ENCODE measurements around the gene FDX1. TPM values are rescaled to one million over a fixed set of nuclear protein-coding genes. Genes with fewer than 3 reads are reported as not detected.

FDX1 gene
- total RNA-seq, 1 experiment from 2014 or later, result 14.5 TPM

GRCh38 chr11:110452720-110453119 is 23.0 kb downstream of the FDX1 start:
- in situ Hi-C loops (cut with HindIII; ENCODE audit: low pct_unique_long_range_greater_than_20kb, low sequenced_read_pairs), result no loop called here
- DNase-seq (ENCODE audit: low read depth), result no peak

DNA sequence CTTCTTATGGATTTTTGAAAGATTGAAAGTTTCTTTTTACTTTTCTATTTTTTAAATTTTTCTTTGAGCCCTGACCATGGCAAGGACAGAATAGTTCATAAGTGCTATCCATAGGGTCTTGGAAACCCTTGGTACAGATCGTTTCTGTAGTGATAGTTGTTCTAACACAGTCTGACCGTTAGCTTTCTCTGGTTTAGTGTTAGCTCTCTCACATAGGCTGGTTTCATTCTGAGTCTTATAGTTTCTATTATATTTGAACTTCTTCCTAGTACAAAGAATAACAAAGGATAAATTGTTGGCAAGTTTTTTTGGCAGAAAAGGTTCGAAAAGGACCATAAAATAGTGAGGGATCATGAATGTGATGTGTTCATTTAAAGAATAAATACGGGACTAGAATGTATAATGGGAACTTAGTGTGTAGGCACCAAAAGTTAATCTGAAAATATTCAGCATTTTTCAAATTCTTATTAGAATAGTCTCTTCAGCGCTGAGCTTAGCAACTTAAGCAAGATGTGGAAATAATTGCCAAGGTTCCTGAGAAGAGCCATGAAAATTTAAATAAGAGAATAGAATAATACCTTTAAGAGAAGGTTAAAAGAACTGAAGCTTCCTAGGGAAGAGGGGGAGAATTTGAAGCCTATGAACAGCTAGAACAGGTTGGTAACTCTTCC is 24.1 kb downstream of the FDX1 start:
- in situ Hi-C loops (cut with HindIII; ENCODE audit: low pct_unique_long_range_greater_than_20kb, low sequenced_read_pairs), result no loop called here
- DNase-seq (ENCODE audit: low read depth), result no peak

DNA sequence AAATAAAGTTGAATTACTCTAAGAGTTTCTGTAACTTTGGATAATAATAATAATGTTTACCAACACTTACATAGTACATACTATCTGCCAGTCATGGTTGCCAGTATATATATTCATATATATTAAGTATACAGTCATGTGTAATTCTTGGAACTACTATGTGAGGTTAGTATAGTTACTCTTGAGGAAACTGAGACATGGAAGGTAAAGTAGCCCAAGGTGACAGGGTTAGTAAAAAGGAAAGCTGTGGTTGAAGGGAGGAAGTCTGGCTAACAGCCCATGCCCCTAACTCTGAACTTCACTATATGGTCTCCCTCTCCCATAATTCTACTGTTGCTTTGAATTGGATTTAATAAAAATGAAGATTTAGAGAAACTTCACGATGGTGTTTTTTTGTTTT is 24.9 kb downstream of the FDX1 start:
- in situ Hi-C loops (cut with HindIII; ENCODE audit: low pct_unique_long_range_greater_than_20kb, low sequenced_read_pairs), result no loop called here

DNA sequence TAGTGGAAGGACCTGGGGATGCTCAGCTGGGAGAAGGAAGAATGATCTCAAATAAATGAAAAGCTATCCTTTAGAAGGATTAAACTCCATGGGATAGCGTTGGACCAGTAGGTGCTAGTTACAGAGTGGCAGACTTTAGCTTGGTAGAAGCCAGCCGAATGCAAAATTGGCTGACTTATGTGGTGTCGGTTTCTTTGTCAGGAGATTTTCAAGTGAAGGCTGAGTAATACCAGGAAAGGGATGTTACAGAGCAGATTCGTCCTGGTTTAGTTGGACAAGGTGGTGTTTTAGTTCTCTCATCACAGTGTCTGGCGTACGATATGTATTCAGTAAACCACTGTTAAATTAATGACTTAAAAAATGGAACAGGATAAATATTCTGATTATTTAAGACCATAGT is 26.0 kb downstream of the FDX1 start:
- DNase-seq (ENCODE audit: low read depth), result no peak
- in situ Hi-C loops (cut with HindIII; ENCODE audit: low pct_unique_long_range_greater_than_20kb, low sequenced_read_pairs), result no loop called here

More for the DNA sequence above, 24.9 kb downstream of the FDX1 start:
- no peak for DNase-seq (ENCODE audit: low read depth)

DNA sequence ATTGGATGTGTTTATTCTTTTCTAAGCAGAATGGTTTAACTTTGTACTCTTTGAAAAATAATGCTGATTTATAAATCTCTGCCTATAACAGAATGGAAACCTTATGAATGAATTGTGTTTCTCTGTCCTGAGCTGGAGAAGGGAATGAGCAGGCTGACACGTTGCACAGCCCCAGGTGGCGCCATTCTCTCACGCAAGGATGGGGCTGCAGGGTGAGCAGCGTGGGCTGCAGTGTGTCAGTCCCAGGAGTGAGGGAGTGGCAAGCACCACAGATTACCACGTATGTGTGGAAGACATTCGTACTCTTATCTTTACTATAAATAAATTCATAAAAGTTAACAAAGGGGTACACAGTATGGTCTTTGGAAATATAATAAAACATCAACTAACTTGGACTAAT is 33.4 kb downstream of the FDX1 start:
- in situ Hi-C loops (cut with HindIII; ENCODE audit: low pct_unique_long_range_greater_than_20kb, low sequenced_read_pairs), result no loop called here
- DNase-seq (ENCODE audit: low read depth), result peak; percentile 5

DNA sequence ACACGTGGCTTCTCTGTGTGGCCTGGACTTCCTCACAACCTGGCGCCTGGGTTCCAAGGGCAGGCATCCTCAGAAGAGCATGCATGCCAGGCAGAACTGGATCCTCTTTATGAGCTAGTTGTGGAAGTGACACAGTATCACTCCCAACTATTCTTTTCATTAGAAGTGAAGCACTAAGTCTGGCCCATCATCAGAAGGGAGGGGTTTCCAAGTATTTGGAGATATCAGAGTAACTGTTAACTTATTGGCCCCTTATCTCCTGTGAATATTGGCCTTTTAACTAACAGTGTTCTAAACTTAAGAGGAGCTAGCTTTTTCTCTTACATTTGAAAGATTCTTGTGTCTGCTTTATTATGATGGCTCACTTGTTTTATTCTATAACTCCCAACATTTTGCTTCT is 35.5 kb downstream of the FDX1 start:
- in situ Hi-C loops (cut with HindIII; ENCODE audit: low pct_unique_long_range_greater_than_20kb, low sequenced_read_pairs), result no loop called here
- no peak for DNase-seq (ENCODE audit: low read depth)

GRCh38 chr11:110467556-110467955 is 37.8 kb downstream of the FDX1 start:
- in situ Hi-C loops (cut with HindIII; ENCODE audit: low pct_unique_long_range_greater_than_20kb, low sequenced_read_pairs), result no loop called here

DNA sequence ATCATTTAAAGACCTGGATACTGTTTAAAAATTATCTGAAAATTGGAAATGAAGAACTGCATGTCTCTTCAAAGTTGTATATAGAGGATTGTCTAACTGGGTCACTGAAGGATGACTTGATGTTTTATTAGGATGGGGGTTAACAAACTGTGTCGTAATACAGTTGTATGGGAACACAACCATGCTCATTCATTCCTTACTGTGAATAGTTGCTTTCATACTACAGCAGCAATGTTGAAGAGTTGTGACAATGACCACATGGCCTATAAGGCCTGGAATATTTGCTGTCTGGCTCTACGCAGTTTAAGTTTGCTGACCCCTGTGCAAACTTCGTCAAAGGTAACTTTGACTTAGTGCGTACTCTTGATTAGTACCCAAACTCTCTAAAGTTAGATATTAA is 38.4 kb downstream of the FDX1 start:
- in situ Hi-C loops (cut with HindIII; ENCODE audit: low pct_unique_long_range_greater_than_20kb, low sequenced_read_pairs), result no loop called here

More at GRCh38 chr11:110467556-110467955, 37.8 kb downstream of the FDX1 start:
- DNase-seq (ENCODE audit: low read depth), result no peak

DNA sequence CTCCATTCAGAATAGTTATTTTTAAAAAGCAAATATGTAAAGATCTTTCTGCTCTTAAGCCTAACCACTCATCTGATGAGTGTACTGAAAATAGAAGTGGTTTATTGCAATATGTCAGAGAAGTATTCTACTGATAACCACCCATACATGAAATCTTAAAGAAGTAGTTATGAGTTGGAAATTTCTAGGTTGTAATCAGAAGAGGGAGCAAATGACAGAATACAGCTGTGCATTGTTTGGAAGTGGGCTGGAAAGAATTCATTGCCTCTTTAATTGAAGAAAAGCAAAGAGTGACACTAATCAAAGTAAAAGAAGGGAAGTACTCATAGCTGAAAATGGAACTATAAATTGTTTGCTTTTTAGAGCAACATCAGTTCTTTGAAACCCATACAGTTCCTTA is 39.4 kb downstream of the FDX1 start:
- in situ Hi-C loops (cut with HindIII; ENCODE audit: low pct_unique_long_range_greater_than_20kb, low sequenced_read_pairs), result no loop called here
- no peak for DNase-seq (ENCODE audit: low read depth)

More for the DNA sequence above, 38.4 kb downstream of the FDX1 start:
- no peak for DNase-seq (ENCODE audit: low read depth)

- in situ Hi-C loops (cut with HindIII; ENCODE audit: low pct_unique_long_range_greater_than_20kb, low sequenced_read_pairs), result no loop called here
- no peak for DNase-seq (ENCODE audit: low read depth)
Measured at GRCh38 chr11:110470716-110471115, 41.0 kb downstream of the FDX1 start.

- DNase-seq (ENCODE audit: low read depth), result no peak
- in situ Hi-C loops (cut with HindIII; ENCODE audit: low pct_unique_long_range_greater_than_20kb, low sequenced_read_pairs), result no loop called here
Measured at GRCh38 chr11:110471371-110471770, 41.6 kb downstream of the FDX1 start.

DNA sequence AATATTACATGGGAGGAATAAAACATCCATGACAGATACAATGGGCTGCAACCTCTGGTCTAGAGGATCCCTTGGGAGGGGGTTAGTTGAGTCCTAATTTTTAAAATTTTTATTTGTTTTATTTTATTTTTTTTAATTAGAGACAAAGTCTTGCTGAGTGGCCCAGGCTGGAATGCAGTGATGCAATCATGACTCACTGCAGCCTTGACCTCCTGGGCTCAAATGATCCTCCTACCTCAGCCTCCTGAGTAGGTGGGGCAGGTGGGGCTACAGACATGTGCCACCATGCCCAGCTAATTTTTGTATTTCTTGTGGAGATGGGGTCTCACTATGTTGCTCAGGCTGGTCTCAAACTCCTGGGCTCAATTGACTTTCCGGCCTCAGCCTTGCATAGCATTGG is 43.1 kb downstream of the FDX1 start:
- in situ Hi-C loops (cut with HindIII; ENCODE audit: low pct_unique_long_range_greater_than_20kb, low sequenced_read_pairs), result no loop called here
- no peak for DNase-seq (ENCODE audit: low read depth)

- in situ Hi-C loops (cut with HindIII; ENCODE audit: low pct_unique_long_range_greater_than_20kb, low sequenced_read_pairs), result no loop called here
- DNase-seq (ENCODE audit: low read depth), result no peak
Measured at GRCh38 chr11:110473706-110474105, 44.0 kb downstream of the FDX1 start.

- no peak for DNase-seq (ENCODE audit: low read depth)
- in situ Hi-C loops (cut with HindIII; ENCODE audit: low pct_unique_long_range_greater_than_20kb, low sequenced_read_pairs), result no loop called here
Measured at GRCh38 chr11:110474578-110474977, 44.8 kb downstream of the FDX1 start.

- in situ Hi-C loops (cut with HindIII; ENCODE audit: low pct_unique_long_range_greater_than_20kb, low sequenced_read_pairs), result no loop called here
- DNase-seq (ENCODE audit: low read depth), result no peak
Measured at GRCh38 chr11:110475671-110476070, 45.9 kb downstream of the FDX1 start.

DNA sequence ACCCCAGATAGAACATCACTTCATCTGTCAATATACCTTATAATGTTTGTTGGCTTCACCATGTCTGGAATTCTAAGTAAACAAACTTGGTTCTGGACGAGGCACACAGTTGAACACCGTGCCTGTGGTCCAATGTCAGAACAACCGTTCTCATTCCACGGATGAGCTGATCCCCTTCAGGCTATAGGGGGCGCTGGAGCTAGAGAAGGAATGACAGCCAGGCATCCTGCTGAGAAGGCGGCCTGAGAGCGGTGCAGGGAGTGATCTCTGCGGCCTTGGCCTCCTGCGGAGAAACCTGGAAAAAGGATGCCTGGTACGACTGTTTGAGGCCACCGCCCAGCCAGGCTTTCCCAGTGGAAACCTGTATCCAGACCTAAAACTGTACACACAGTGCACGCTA is 48.7 kb downstream of the FDX1 start:
- DNase-seq (ENCODE audit: low read depth), result no peak
- in situ Hi-C loops (cut with HindIII; ENCODE audit: low pct_unique_long_range_greater_than_20kb, low sequenced_read_pairs), result no loop called here

DNA sequence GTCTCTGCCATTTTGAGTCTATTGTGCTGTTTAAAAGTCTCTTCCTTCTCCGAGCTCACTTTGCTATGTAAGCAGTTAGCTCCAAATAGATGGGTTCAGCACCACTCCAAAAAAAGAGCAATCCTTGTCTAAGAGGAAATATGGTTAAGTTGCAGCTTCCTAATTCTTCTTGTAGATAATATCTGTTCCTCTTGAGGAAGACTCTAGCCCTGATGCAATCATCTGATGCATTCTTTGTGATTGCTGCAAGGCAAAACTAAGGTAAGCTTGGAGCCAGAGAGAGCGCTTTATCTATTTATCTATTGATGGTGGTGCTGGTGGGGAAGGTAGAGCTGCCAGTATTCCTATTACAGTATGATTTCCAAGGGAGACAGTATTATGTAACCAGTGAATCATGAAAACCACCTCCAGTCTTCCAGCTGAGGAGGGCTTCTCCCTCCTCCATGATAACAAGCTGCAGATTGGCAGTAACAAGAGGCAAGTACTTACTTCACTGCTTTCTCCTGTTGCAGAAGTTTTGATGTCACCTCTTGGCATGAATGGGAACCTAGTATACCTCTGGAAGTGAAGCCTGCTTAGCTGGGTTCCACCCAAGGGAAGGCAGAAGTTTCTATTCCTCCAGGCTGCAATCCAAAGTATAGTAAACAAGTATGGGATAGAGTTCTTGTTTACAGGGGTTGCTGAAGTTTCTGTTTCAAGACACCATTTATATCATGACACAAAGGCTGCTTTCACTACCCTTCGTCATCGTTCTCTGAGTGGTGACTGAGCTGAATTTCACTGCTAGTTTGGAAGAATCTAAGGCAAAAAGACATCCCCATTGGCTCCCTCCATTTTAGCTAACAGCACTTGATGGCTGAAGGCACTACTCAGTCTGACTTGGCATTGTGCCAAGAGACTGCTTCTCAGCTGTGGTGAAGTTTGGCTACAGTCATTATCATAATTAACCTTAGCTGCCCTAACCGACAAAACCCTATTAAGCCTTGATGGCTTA is 49.7 kb downstream of the FDX1 start:
- in situ Hi-C loops (cut with HindIII; ENCODE audit: low pct_unique_long_range_greater_than_20kb, low sequenced_read_pairs), result no loop called here
- DNase-seq (ENCODE audit: low read depth), result no peak

GRCh38 chr11:110481523-110481922 is 51.8 kb downstream of the FDX1 start:
- DNase-seq (ENCODE audit: low read depth), result no peak
- in situ Hi-C loops (cut with HindIII; ENCODE audit: low pct_unique_long_range_greater_than_20kb, low sequenced_read_pairs), result no loop called here

GRCh38 chr11:110486156-110486555 is 56.4 kb downstream of the FDX1 start:
- no peak for DNase-seq (ENCODE audit: low read depth)
- in situ Hi-C loops (cut with HindIII; ENCODE audit: low pct_unique_long_range_greater_than_20kb, low sequenced_read_pairs), result no loop called here
